Epidermal melanocyte (primary cell): ENCODE measurements around the gene CYTIP.

Experiments used
- DNase-seq: peaks from one replicate; pipeline ENCODE4 v3.0.0; 2011; ENCODE audit warnings: low spot score; ENCODE audit not compliant: insufficient read length

The CYTIP gene

DNA sequence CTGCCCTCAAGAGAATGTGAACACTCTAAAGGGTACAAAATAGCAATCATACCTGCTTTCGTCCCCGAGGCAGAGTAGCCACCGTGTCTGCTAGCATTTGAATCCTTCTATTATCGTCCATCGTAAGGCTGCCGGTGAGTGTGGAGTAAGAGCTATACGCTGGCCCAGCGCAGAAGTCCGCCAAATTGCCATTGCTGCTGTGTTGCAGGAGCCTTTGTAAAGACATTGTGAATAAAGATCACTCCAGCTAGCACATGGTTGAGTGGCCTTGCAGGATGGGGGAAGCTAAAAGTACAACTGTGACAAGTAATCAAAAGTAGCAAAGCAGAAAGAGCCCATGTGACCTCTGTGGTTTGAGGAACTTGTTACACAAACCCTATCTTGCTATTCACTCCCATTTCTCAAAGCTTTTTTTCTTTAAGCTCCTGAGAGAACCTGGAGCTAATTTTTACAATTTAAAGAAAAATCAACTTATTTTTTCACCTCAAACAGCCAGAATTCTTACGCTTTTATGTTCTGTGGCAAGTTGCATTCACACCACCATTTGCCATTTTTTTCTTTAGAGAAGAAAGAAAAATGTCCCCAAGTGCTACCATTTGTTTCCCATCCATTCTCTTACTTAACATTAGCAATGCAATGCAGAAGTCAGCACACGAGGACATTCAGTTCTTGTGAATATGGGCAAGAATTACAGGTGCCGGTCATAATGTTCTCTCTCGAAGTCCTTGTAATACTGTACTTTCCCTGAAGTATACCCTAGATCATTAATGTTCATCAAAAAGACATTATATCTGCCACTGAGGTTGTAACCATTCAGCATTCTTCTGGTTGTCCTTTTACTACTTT is at the start of gene CYTIP:
TSS of gene CYTIP (minus strand) at position 295 of the 846 bp plus-strand sequence. CDS start at position 226, 69 bp downstream.
- no peak for DNase-seq

DNA sequence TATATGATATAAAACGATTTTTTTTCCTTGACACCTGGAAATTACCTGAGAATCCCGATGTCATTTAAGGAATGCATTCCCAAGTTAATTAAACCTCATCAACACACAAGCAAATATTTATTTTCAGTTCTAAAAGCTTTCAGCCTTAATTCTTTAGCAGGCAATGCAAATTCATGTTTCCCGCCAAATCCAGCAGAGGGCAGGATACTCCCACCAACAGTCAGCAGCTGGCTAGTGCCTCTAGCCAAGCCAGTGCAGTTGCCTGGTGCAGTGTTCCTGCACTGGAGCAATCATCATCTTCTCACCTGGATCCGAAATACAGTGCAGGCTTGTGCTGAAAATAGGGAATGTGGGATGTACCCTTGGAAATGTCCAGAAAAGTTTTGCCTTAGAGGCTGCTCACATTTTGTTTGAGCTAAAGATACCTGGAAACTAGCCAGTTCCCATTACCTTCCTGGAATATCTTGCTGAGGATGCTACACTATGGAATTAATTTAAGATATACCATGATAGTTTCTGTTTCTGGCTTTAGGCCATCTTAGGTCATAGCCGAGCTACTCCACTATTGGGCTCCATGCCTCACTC is 48.4 kb upstream of the CYTIP start:
- DNase-seq, result peak; percentile 69

DNA sequence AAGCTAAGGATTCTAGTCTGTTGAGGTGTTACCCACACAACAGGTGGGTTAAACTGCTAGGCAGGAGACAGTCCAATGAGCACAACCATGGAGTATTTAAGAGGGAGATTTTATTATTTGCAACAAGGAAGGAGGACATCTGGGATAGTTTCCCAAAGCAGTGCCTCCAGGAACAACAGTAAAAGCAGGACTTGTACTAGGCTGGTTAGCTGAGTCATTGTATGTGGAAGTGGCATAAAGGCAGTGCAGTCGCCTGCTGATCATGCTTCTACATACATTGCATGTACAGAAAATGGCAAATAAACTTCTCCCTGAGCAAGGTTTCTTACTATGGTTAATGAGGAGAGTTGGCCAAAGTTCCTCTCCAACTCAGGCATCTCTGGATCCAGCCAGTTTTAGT is 46.1 kb upstream of the CYTIP start:
- no peak for DNase-seq

DNA sequence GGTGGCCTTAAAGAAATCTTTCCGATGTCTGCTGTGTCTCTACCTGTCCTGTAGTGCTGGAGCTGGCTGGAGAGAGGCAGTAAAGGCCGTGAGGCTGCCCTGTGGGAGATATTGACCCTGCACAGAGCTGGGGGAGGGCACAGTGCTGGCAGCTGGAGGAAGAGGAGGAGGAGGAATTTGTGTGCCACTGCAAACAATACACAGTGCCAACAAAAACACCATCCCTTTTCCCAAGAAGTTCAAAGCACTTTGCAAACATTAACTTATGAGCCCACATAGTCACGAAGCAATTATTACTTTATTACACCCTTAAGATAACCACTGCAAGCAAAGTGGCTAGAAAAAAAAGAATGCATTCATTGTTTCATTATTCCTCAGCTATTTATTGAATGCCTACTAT is 45.0 kb upstream of the CYTIP start:
- no peak for DNase-seq

DNA sequence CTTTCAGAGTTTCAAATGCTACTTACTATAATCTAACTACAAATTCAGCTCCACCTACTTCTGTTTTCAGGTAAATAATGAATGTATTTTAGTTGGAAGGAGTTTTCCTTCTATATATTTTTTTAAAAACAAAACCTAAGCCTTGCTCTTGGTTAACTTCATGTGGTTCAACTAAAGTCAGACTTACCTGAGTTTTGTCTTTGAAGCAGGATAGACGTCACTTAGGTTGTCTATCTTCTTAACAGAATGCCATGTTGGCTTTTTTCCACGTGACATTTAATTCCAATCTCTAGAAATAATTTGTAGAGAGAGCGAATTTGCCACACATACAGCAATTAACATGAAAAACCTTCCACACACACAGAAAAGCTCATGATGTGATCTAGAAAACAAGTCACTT is 43.9 kb upstream of the CYTIP start:
- DNase-seq, result no peak

DNA sequence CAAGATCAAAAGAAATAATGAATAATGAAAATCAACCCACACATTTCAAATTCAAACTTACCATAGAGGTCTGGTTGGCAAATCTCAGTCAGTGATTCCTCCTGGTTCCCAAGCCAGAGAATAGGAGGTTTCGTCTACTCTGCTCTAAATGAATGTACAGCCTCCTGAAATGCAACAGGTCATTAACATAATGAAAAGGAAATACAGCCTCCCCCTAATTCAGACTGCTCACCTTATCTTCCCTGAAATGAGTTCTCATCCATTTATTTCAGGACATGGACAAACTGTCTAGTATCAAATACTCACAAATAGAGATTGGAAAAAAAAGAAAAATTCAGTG is 43.4 kb upstream of the CYTIP start:
- DNase-seq, result no peak

DNA sequence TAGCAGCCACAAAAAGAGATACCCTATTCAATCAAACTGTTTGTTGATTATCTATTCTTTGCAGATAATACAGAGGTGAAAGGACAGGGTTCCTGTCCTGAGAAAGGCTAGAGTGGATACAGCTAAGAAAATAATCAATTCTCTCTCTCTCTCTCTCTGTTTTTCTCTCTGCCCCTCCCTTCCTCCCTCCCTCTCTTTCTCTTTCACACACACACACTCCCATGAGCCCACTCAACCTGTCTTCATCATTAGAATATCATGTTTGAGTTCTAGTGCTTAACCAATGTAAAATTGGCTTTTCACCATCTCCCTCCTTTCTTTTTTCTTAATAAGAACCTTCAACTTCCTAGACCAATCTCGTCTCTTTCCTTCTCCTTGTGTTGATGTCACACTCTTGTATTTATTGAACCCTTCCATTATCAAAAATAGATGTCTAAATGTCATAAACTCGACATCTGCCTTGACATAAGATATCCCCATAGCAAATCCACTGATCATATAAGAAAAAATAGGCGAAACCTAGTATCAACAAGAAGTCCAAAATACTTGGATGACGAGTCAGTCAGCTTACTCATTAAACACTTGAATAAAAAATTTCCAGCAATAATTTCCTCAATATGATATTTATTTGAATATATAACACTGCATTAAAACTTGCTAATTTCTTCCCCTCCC is 42.8 kb upstream of the CYTIP start:
- no peak for DNase-seq

DNA sequence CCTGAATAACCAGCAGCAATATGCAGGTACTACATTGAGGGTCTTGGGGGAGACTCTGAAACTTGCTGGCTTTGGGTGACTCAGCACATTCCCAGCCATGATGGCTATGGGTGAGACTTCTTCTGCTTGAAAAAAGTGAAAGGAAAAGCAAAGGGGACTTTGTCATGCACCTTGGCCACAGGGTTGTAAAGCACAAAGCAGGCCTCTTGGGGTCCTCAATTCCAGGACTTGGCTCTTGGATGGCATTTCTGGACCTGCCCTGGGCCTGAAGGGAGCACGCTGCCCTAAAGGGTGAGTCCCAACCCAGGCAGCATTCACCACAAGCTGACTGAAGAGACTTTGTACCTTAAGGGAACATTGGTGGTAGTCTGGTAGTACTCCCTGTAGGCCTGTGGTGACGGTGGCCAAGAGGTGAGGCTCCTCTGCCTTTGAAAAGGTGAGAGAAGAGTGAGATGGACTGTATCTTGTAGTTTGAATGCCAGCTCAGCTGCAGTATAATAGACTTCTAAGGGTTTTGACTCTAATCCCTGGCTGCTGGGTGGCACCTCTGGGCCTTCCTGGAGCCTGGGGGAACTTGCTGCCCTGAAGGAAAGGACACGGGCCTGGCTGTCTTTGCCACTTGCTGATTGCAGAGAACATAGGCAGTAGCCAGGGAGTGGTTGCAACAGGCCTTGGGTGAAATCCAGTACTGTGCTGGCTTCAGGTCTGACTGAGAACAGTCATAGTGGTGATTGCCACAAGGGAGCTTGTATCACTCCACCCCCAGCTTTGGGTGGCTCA is 36.5 kb upstream of the CYTIP start:
- no peak for DNase-seq

DNA sequence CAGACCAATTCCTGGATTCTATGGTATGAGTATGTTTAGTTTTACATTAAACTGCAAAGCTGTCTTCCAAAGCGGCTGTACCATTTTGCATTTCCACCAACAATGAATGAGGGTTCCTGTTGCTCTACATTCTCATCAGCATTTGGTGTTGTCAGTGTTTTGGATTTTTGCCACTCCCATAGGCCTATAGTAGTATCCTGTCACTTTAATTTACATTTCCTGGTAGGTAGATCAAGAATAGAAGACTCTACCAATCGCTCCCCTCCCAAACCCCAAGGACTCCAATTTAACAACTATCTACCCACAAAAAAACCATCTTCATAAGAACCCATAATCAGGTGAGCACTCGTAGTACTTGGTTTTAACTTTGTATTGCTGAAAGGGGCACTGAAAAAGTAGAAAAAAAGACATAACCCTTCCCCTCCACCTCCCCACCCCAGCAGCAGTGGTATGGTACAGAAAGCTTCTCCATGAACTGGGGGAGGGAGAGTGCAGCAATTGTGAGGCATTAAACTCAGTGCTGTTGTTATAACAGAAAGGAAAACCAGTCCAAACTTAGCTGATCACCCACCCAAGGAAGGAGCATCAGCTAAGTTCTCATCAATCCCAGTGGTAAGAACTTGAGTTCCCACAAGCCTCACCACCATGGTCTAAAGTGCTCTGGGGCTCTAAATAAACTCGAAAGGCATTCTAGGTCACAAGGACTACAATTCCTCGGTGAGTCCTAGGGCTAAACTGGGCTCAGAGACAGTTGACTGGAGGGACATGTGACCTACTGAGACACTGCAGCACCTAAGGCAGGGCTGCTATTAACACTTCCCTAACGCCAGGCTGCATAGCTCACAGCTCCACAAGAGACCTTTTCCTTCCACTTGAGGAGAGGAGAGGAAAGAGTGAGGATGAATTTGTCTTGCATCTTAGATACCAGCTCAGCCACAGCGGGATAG is 35.5 kb upstream of the CYTIP start:
- no peak for DNase-seq

DNA sequence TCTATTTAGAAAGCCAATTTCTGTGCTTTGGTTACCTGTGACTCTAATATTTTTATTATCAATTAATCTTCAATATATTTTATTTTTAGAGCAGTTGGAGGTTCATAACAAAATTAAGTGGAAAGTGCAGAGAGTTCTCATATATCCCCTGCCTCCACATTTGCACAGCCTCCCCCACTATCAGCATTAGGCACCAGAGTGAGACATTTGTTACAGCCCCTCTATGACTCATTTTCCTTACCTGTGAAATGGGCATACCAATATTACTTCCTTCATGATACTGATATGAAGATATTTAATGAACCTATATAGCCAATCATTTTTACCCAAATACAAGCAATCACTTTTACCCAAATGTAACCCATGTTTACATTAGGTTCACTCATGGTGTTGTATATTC is 34.0 kb upstream of the CYTIP start:
- no peak for DNase-seq

DNA sequence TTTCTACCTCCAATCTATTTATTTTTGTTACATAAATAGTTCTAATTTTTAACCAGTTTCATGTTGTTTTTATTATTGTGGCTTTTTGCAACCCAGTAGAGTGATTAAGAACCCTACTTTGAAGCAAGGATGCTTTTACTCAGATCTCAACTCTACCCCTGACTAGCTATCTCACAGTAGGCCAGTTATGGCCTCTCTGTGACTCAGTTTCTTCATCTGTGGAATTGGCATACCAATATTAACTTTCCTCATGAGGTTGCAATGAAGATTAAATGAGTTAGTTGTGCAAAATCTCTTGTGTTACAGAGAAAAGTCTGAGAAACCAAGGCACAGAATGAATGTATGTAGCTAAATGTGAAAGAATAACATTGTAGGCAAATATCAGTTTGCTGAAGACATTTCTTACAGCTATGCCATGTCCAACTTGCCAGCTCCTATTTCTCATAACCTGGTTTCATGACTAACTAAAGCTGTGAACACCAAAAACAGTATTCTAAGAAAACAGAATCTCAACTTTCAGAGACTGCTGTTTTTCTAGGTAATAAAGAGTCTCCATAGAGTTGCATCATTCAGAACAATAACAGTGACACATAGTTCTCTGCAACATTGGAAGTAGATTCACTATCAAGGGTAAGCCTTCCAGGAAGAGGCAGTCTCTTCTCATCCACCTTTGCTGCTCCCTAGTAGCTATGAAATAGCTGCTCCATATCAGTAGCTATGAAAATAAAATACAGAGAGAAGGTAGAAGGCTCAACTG is 33.2 kb upstream of the CYTIP start:
- no peak for DNase-seq

DNA sequence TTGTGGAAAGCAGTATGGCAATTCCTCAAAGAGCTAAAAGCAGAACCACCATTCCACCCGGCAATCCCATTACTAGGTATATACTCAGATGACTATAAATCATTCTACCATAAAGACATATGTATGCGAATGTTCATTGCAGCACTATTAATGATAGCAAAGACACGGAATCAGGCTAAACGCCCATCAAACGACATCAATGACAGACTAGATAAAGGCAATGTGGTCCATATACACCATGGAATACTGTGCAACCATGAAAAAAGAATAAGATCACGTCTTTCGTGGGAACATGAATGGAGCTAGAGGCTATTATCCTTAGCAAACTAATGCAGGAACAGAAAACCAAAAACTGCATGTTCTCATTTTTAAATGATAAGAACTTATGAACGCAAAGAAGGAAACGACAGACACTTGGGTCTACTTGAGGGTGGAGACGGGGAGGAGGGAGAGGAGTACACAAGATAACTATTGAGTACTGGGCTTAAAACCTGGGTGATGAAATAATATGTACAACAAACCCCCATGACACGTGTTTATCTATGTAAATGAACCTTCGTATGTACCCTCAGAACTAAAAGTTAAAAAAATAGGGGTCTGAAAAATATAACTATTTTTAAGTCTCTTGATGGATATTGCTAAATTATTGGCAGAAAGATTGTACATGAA is 32.0 kb upstream of the CYTIP start:
- no peak for DNase-seq

DNA sequence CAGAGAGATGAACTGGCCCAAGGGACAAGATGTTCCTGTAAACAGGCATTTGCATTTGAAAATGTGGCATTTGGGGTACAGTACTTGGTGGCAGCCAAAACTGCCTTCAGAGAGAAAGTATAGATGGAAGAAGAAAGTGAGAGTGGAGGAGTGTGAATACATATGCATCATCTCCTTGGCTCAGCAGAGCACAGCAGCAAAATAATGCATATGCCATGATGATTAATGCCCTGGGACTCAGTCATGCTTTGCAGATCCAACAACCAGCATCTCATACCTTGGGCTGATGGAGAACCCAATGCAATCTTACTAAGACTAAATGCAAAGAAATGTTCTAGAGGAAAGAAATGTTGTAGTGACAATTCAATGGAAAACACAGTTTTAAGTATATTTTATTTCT is 29.7 kb upstream of the CYTIP start:
- DNase-seq, result no peak

DNA sequence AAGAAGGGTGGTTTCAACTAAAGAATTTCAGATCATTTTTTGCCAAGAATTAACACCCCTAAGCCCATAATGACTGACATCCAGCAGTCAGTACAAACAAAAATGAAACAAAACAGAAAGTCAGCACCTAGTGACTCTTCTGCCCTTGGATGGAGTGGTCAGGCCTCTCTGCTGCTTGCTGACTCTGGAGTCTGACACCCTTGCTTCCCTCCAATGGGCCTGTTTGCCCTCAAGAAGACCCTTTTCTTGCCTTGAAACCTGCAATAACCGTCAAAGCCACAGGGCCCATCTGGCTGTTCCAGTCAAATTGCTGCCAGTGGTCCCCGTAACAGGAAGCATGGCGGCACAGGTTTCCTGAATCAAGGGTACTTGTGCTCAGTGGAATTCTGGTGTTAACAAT is 27.2 kb upstream of the CYTIP start:
- DNase-seq, result no peak

DNA sequence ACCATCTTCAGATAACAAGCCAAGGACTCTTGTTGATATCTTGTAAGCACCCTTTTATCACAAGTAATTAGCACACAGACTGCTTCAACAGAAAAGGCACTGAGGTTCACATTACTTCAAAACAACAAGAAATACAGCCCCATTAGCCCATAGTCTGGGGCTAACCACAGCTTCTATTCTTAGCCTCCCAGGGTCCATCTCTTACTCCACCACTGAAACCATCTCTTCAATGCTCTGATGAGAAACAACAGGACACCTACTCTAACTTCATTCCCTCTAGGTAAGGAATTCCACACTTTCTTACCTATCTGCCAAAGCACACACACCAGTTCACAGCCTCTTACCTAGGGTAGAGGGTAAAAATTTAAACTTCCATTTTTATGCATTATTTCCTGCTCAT is 26.4 kb upstream of the CYTIP start:
- DNase-seq, result no peak

DNA sequence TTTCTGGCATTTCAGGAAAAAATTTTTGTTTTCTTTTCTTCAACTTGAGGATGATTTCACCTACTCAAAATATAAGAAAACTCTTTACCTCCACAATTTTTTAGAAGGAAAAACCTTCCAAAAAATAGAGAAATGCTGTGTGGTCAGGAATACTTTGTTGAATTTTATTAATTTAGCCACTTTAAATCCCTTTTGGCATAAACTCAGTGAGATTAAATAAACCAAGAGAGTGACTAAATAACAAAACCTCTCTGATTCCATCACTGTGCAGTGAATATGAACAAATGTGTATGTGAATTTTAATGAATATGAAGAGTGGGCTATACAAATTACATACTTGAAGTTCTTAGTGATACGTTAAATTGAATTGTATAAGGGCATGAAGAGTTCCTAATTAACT is 25.8 kb upstream of the CYTIP start:
- no peak for DNase-seq

DNA sequence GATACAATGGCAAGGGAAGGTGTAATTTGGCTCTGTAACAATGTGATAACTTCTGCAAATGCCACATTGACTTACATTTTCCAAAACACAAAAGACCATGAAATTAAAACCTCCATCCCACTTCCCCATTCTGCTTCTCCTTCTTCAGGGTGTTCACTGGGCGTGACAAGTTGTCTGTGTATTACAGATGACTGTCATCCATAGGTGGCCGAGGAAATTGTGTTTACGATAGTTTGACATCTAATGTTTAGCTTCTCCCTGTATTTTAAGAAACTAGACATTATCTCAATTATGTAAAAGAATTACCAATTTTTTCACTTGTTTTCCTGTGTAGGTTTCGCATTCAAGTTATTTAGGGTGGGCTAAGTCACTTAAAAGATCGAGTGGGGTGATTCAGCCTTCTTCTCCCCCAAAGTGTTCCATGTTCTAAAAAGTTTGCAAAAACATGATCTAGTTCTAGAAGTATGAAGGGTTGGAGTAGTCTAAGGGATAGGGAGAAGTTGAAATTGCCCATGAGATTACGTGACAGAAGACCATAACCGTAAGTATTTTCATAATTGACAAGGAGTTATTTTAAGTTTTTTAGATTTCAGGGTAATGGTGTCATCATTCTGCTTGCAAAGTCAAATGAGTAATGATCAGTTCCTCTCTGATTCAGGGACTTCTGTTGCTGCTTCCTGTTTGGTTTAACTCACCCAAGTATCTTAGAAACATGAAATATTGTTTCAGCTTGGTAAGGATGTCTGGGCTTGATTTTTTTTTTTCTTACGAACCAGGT is 25.2 kb upstream of the CYTIP start:
- no peak for DNase-seq

DNA sequence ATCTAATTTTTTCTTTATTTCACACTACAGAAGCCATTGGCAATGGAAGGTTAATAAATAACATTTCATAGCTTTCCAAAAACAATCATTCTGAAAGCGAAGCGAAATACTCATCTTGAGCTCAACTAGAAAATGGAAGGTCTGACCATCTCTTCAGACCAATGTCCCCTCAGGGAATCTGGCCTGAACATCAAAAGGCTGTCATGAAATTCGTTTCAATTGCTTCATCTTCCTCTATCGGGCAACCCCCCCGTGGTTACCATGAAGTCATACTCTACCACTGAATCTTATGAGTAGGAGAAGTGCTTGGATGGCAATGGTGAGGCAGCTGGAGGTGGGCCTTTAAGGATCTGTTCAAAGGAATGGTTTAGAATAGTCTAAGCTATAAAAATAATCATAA is 22.9 kb upstream of the CYTIP start:
- DNase-seq, result no peak

DNA sequence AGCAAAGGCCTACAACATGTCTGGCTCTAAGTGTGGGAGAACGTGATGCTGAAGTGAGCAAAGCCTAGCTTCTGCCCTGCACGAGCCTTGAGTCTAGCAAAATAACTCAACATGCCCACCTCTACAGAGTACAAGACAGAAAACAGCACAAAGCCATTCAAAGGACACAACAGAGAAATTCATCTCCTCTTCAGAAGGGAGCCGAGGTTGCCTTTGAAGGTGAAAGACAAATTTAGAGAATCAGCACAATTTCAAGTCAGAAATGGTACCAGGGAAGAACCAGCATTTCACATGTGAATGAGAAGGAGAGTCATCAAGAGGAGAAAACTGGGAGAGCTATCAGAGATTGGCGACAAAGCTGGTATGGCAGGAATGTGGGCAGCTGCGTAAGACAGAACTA is 21.7 kb upstream of the CYTIP start:
- no peak for DNase-seq
